ENCODE results near the gene CCNT2. TPM values are rescaled to one million over a fixed set of nuclear protein-coding genes. Genes with fewer than 3 reads are reported as not detected.

The CCNT2 gene
- total RNA-seq, 1 donor from 2014 or later: 29.2 TPM

DNA sequence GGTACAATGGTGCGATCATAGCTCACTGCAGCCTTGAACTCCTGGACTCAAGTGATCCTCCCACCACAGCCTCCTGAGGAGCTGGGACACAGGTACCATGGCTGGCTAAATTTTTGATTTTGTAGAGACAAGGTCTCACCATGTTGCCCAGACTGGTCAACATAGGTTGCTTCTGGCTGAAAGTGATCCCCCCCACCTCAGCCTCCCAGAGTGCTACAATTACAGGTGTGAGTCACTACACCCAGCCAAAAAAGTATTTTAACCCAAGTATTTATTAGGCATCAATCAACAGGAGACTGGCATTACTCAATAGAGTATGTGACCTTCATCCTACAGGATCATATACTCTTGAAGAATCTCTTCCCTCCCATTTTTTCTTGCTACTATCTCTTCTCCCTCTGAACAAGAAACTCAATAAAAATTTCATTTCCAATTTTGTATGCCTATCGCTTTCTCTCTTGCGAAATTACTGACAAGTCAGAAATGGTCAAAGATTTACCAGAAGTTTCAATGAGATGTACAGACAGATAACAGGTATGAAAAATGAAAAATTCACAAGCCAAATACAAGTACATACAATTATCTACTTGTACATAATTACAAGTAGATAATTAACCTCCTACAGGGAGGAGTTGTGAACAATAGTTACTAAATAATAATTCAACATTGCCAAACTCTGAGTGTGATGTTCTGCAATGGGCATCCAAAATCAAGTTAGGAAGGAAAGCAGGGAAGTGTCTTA lies 34.9 kb upstream of the CCNT2 start:
- Mint-ChIP-seq H3K9me3 (ENCODE audit: low read depth) (peaks cover 15% of the 10 kb centered on the region), H3K27me3 (ENCODE audit: low read depth) (no peaks in the 10 kb centered on the region), H3K27ac (ENCODE audit: unreplicated experiment) (no peak overlapping the region), H3K36me3 (ENCODE audit: low read depth) (peaks cover 4% of the 10 kb centered on the region), H3K4me1 (ENCODE audit: low read depth) (no peaks in the 10 kb centered on the region), H3K4me3 (ENCODE audit: unreplicated experiment) (no peak overlapping the region)
- no peak for DNase-seq (ENCODE audit: low spot score)
- TF ChIP-seq, protein P1, sequence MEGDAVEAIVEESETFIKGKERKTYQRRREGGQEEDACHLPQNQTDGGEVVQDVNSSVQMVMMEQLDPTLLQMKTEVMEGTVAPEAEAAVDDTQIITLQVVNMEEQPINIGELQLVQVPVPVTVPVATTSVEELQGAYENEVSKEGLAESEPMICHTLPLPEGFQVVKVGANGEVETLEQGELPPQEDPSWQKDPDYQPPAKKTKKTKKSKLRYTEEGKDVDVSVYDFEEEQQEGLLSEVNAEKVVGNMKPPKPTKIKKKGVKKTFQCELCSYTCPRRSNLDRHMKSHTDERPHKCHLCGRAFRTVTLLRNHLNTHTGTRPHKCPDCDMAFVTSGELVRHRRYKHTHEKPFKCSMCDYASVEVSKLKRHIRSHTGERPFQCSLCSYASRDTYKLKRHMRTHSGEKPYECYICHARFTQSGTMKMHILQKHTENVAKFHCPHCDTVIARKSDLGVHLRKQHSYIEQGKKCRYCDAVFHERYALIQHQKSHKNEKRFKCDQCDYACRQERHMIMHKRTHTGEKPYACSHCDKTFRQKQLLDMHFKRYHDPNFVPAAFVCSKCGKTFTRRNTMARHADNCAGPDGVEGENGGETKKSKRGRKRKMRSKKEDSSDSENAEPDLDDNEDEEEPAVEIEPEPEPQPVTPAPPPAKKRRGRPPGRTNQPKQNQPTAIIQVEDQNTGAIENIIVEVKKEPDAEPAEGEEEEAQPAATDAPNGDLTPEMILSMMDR (IDR thresholded peaks at IDR 0.05): no peak

DNA sequence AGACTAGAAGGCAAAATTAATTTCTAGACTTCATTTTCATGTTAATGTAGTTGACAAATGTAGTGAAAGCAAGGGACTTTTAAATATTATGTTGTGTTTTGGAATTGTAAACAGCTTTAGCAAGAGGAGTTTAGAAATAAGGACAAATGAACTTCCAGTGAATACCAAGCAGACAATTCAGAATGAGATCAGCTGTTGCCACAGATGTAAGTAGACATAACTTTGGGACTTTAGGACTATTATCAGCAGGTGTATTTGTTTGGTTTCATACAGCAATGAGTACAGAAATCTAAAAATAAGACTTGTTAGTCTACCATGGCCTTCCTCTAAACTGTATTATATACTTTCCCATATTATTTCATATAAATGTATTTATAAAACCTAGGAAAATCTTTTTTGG lies 34.2 kb upstream of the CCNT2 start:
- H3K27ac Mint-ChIP-seq (ENCODE audit: unreplicated experiment): no peak overlapping the region
- no peaks in the 10 kb centered on the region for H3K27me3 Mint-ChIP-seq (ENCODE audit: low read depth)
- no peak for DNase-seq (ENCODE audit: low spot score)
- H3K4me3 Mint-ChIP-seq (ENCODE audit: unreplicated experiment): no peak overlapping the region
- H3K36me3 Mint-ChIP-seq (ENCODE audit: low read depth): peaks cover 2% of the 10 kb centered on the region
- H3K4me1 Mint-ChIP-seq (ENCODE audit: low read depth): no peaks in the 10 kb centered on the region
- TF ChIP-seq, protein P1 (IDR thresholded peaks at IDR 0.05): no peak
- H3K9me3 Mint-ChIP-seq (ENCODE audit: low read depth): peaks cover 8% of the 10 kb centered on the region

DNA sequence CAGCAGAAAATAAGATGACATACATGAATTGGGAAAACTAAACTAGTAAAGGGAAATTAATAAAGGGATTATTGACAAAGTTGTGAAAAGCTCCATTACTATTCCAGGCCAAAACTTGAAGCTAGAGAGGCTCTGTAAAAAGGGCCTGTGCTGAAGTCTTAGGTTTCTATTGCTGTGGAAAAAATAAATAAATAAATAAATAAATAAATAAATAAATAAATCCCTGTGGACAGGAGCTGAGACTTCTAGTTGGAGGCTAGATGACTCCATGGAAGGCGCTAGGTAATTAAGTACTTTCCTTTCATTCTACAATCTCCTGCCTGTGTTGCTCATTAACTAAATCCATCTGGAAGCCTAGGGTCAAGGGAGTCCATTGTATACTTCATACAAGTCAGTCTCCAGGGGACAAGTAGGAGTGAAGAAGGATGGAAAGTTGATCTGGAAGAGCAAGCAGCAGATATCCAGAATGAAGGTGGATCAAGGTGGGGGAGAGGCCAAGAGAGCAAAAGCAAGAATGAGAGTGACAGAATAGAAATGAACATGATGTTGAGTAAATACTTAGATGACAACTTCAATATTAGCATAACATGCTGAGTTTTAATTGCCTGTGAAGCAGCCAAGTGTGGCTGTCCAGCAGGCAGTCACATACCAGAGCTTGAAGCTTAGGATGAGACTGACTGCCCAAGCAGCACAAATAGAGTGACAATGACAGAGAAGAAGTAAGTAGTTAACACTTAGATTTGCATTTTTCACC lies 26.2 kb upstream of the CCNT2 start:
- H3K27me3 Mint-ChIP-seq (ENCODE audit: low read depth): no peaks in the 10 kb centered on the region
- no peak overlapping the region for H3K4me3 Mint-ChIP-seq (ENCODE audit: unreplicated experiment)
- no peak overlapping the region for H3K27ac Mint-ChIP-seq (ENCODE audit: unreplicated experiment)
- no peaks in the 10 kb centered on the region for H3K36me3 Mint-ChIP-seq (ENCODE audit: low read depth)
- no peaks in the 10 kb centered on the region for H3K4me1 Mint-ChIP-seq (ENCODE audit: low read depth)
- H3K9me3 Mint-ChIP-seq (ENCODE audit: low read depth): no peaks in the 10 kb centered on the region
- TF ChIP-seq, protein P1 (IDR thresholded peaks at IDR 0.05): no peak
- DNase-seq (ENCODE audit: low spot score): no peak

DNA sequence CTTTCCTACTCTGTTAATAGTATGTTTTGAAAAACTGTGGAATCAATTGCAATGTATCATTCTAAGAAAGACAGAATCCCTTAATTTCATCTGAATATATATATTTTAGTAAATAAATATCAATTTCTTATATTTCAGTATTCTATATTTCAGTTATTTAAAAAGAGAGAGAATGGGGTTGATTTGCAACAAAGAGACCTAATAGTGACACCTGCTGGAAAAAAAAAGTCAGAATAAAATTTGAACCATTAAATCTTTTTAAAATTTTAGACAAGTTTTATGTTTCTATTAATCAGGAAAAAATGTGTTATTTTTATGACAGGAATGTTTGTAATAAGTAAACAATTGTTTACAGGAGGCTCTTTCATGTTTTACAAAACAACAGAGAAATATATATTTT lies 20.7 kb upstream of the CCNT2 start:
- Mint-ChIP-seq H3K27me3 (ENCODE audit: low read depth) (no peaks in the 10 kb centered on the region), H3K4me1 (ENCODE audit: low read depth) (peaks cover 18% of the 10 kb centered on the region), H3K9me3 (ENCODE audit: low read depth) (no peaks in the 10 kb centered on the region), H3K36me3 (ENCODE audit: low read depth) (no peaks in the 10 kb centered on the region), H3K27ac (ENCODE audit: unreplicated experiment) (no peak overlapping the region), H3K4me3 (ENCODE audit: unreplicated experiment) (no peak overlapping the region)
- TF ChIP-seq, protein P1 (IDR thresholded peaks at IDR 0.05): peak; percentile 90
- DNase-seq (ENCODE audit: low spot score): no peak

DNA sequence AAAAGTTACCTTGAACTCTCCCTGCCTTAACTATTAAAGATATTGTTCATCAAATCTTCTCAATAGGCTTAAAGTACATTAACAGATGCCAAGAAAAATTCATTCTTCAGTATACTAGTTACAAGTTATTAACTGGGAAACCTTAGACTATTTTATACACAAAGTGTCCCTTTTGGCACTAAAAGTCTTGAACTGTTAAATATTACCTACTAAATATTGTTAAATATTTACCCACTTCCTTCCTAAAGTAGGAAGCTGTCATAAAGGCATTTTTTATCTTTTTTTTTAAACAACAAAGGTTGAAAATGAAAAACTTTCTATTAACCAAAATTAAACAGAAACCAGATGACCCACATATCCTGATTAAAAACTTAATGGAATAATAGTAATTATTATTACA lies 19.4 kb upstream of the CCNT2 start:
- H3K9me3 Mint-ChIP-seq (ENCODE audit: low read depth): no peaks in the 10 kb centered on the region
- no peak overlapping the region for H3K4me3 Mint-ChIP-seq (ENCODE audit: unreplicated experiment)
- no peaks in the 10 kb centered on the region for H3K27me3 Mint-ChIP-seq (ENCODE audit: low read depth)
- H3K36me3 Mint-ChIP-seq (ENCODE audit: low read depth): no peaks in the 10 kb centered on the region
- no peak for DNase-seq (ENCODE audit: low spot score)
- peak overlapping the region; percentile 22 for H3K27ac Mint-ChIP-seq (ENCODE audit: unreplicated experiment)
- TF ChIP-seq, protein P1 (IDR thresholded peaks at IDR 0.05): no peak
- H3K4me1 Mint-ChIP-seq (ENCODE audit: low read depth): peaks cover 18% of the 10 kb centered on the region
